Measurements from ENCODE around the gene ALK.

DNA sequence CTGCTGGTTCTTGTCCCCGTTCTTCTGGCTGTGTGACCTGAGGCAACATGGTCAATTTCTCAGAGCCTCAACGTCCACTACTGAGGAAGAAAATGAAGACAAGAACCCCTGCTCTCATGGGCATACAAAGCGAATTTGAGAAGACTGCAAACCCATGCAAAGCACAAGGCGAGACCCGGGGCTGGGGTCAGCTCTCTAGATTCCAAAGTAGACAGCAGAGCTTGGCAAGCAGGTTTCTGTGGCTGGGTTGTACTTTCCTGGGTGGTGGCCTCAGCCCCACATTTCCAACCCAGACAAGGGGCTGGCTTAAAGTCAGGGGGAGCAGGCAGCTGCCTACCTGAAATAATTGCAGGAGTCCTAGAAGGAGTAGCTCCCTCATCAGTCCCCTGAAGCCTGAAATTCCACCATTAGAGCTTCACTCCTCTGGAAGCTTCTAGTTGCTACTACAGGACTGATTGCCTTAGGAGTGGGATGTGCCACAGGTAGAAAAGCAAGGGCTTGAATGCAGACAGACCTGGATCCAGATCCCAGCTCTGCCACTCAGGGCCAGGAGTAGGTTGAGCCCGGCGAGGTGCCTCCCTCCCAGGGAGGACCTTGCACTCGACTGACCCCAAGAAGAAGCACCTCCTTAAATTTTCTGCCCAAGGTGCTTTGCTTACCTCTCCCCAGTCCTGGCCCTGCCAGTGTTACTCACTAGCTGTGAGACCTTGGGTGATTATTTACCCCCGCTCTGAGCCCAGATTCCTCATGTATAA, 678.6 kb downstream of the ALK start:
- TF ChIP-seq, protein P1, sequence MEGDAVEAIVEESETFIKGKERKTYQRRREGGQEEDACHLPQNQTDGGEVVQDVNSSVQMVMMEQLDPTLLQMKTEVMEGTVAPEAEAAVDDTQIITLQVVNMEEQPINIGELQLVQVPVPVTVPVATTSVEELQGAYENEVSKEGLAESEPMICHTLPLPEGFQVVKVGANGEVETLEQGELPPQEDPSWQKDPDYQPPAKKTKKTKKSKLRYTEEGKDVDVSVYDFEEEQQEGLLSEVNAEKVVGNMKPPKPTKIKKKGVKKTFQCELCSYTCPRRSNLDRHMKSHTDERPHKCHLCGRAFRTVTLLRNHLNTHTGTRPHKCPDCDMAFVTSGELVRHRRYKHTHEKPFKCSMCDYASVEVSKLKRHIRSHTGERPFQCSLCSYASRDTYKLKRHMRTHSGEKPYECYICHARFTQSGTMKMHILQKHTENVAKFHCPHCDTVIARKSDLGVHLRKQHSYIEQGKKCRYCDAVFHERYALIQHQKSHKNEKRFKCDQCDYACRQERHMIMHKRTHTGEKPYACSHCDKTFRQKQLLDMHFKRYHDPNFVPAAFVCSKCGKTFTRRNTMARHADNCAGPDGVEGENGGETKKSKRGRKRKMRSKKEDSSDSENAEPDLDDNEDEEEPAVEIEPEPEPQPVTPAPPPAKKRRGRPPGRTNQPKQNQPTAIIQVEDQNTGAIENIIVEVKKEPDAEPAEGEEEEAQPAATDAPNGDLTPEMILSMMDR (IDR thresholded peaks at IDR 0.05) = no peak
- TF ChIP-seq POLR2A (IDR thresholded peaks at IDR 0.05) = no peak
